Astrocyte of the cerebellum (primary cell): ENCODE measurements around the gene ARL13B.

Experiments used
- DNase-seq: peaks from one replicate; pipeline ENCODE4 v3.0.0-alpha.2; 2011; ENCODE audit warnings: low read depth
- H3K4me3 ChIP-seq: 2 replicates; pipeline ENCODE4 v1.5.1; 2011; ENCODE audit warnings: mild to moderate bottlenecking, low read depth, low read length, moderate library complexity
- in situ Hi-C: cut with HindIII; loops from 2 replicates; pipeline ENCODE4 v1.10.0; 2017; ENCODE audit warnings: low sequenced_read_pairs
- TF ChIP-seq, protein P1 (sequence below): IDR thresholded peaks from 2 replicates; pipeline ENCODE4 v1.5.1; 2012; ENCODE audit warnings: low read length, low read depth, moderate library complexity, mild to moderate bottlenecking; ENCODE audit errors: missing control alignments

ARL13B gene

DNA sequence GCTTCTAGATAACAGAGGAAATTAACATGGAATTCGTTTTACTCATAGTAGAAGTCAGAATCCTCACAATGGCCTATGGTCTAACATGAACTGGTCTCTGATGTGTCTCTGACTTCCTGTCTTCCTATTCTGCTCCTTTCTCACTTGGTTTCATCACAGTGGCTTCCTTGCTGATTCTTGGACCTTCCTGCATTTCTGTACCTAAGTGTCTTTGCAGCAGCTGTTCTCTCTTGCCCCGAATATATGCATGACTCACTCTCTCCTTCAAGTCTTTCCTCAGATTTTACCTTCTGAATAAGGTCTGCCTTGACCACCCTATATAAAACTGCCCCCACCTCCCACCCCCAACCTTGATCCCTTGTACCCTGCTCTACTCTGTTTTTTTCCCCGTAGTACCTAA lies 14.1 kb downstream of the ARL13B start:
- in situ Hi-C loops, result no loop called here

DNA sequence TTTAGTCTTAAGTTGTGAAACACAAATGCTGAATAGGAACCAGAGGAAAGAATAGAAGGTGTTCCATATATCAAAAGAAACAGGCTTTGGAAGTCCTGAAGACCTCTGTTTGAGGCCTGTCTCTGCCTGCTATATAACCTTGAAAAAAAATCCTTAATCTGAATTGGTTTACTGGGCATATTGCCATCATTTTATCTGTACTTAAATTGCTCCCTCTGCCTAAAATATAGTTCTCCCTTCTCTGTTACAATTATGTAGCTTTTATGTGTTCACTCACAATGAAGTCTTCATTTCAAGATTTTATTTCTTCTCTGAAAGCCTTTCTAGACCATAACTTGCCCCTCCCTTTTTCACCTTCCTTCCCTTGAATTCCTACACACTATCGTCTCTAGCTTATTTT lies 21.2 kb downstream of the ARL13B start:
- no peak overlapping the region for H3K4me3 ChIP-seq
- no peak for DNase-seq
- TF ChIP-seq, protein P1, sequence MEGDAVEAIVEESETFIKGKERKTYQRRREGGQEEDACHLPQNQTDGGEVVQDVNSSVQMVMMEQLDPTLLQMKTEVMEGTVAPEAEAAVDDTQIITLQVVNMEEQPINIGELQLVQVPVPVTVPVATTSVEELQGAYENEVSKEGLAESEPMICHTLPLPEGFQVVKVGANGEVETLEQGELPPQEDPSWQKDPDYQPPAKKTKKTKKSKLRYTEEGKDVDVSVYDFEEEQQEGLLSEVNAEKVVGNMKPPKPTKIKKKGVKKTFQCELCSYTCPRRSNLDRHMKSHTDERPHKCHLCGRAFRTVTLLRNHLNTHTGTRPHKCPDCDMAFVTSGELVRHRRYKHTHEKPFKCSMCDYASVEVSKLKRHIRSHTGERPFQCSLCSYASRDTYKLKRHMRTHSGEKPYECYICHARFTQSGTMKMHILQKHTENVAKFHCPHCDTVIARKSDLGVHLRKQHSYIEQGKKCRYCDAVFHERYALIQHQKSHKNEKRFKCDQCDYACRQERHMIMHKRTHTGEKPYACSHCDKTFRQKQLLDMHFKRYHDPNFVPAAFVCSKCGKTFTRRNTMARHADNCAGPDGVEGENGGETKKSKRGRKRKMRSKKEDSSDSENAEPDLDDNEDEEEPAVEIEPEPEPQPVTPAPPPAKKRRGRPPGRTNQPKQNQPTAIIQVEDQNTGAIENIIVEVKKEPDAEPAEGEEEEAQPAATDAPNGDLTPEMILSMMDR, result no peak
- in situ Hi-C loops, result no loop called here

More for the DNA sequence above, 14.1 kb downstream of the ARL13B start:
- TF ChIP-seq, protein P1, result no peak
- no peak for DNase-seq
- H3K4me3 ChIP-seq, result no peak overlapping the region

DNA sequence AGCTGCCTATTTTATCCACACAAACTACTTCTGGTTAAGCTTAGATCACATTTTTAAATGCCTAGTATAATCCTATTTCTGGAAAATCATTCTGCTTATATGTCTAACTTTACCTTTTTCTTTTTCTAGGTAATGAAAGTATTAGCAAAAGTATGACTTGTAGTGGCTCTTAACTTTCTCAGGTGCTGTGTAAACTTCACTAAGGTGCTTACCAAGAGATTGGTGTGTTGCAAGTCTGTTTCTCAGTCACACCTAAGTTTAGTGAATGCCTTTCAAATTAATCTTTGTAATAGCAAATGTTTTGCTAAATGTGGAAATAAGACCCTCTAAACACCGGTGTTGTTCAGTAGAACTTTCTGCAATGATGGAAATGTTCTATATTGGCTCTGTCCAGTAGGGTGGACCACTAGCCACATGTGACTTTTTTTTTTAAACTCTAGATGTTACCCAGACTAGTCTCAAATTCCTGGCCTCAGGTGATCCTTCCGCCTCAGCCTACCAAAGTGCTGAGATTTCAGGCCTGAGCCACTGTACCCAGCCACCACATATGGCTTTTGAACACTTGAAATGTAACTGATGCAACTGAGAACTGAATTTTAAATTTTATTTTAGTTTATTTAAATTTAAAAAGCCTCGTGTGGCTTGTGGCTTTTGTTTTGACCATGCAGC lies 22.0 kb downstream of the ARL13B start:
- H3K4me3 ChIP-seq, result no peak overlapping the region
- in situ Hi-C loops, result no loop called here
- DNase-seq, result no peak
- TF ChIP-seq, protein P1, result no peak

DNA sequence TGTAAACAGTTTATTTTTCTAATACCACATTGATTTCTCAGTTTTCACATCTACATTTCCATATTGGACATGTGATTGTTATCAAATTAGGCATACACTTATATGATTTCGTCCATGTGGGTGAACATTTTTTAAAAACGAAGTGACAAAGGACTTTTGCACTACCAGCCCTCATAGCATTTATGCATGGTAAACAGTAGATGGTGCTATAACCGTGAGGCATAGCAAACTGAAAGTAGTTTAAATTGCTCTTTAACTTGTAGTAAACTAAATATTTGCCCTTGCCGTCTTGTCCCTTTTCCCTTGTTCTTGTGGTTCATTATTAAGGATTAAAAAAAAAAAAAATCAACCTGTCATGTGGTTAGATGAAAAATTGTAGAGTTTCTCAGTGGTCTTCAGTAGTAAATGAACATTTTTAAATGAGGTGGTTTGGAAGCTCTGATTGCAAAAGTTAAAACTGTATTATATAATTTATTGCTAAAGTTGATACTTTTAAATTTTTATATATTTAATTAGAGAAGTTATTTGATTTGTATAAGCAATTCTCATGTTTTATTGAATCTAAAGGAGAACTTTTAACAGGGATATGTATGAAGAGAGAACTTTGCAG lies 24.5 kb downstream of the ARL13B start:
- TF ChIP-seq, protein P1, result peak; percentile 73
- in situ Hi-C loops, result no loop called here
- no peak overlapping the region for H3K4me3 ChIP-seq
- peak; percentile 45 for DNase-seq

DNA sequence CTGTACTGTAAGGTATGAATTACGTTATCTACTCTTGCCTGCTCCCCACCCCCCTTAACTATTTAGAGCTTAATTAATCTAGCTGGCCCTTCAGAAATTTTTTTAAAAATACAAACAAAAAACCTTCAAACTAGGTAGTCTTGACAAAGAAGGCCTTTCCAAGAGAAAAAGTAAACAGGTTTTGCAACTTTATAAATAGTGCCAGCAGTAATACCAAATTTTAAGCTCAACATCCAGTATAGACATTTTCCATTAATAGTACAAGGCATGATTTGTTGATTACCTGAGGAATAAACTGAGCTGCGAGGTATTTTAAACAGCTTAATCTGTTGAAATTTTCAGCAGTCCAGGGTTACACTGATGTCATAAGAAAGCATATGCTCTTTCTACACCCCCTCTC lies 28.3 kb downstream of the ARL13B start:
- TF ChIP-seq, protein P1, result no peak
- in situ Hi-C loops, result no loop called here
- H3K4me3 ChIP-seq, result no peak overlapping the region
- DNase-seq, result no peak

DNA sequence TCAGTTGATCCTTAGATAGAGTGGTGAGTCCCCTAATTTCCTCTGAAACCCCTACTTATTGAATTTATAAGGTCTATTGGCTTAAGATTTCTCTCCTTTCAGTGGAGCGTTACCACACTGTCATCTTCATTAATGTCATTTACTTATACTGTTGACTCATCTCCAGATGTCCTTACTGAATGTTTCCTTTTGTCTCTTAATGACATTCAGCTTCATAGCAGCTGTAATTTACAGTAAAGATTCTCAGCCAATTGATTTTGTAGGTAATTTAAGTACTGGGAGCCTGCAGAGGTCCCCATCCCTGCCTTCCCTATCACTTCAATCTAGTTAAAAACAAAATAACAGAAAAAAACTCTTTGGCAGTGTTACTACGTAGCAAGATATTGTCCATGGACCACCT lies 29.7 kb downstream of the ARL13B start:
- TF ChIP-seq, protein P1, result no peak
- DNase-seq, result no peak
- H3K4me3 ChIP-seq, result no peak overlapping the region
- in situ Hi-C loops, result no loop called here
